ENCODE results near the gene CCR6. TPM values are rescaled to one million over a fixed set of nuclear protein-coding genes. Genes with fewer than 3 reads are reported as not detected.
"Not testable (repeated sequence)": the region's sequence is repeated elsewhere in the genome, so short reads cannot be mapped to it uniquely, and the experiment has no call there.

Gene CCR6
- total RNA-seq, 1 experiment from 2014 or later, result not detected

DNA sequence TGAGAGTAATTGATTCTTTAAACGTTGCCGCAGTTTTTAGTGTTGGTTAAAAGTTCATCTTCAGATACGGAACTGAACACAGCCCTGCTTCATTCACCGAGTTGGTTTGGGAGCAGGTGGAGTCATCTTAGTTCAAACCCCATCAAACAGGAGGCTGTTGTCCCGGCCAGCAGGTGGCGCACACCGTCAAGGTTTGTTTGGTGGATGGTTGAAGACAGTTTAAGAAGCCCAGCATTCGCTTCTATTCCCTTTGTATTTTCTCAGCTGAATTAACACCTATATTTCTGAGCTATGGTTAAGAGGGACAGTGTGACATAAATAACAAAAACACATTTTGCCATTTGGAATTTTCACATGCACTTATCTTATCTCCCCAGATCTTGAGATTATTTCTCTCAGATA, 60.0 kb downstream of the CCR6 start:
- not testable (repeated sequence) for H3K56ac ChIP-seq (ENCODE audit: insufficient read length, low read depth, low read length); H3K4me3 Mint-ChIP-seq; H2AK5ac ChIP-seq (ENCODE audit: insufficient read length, low read length); H4K8ac ChIP-seq (replicated peaks; ENCODE audit: insufficient read length, low read depth, low read length); H3K36me3 Mint-ChIP-seq (ENCODE audit: insufficient read depth in 1 of 3, low read depth in 3 of 3); H3K4me1 ChIP-seq (ENCODE audit: insufficient read depth, low read length); H3K9ac ChIP-seq (ENCODE audit: extremely low read depth, insufficient read length, low read length); H3K27me3 ChIP-seq (ENCODE audit: insufficient read depth, low read length); H3K9me3 ChIP-seq (ENCODE audit: control insufficient read depth, low read depth, low read length); DNase-seq; H3K79me1 ChIP-seq (ENCODE audit: insufficient read depth, low read depth, low read length, poor library complexity, severe bottlenecking); H3K9me3 Mint-ChIP-seq; H3K23ac ChIP-seq (ENCODE audit: insufficient read length, low read depth, low read length); H3K23me2 ChIP-seq (ENCODE audit: insufficient read length, low read depth, low read length, poor library complexity, severe bottlenecking); H4K91ac ChIP-seq (ENCODE audit: insufficient read length, low read depth, low read length); H4K5ac ChIP-seq (ENCODE audit: insufficient read length, low read depth, low read length); H3K27ac Mint-ChIP-seq; H2BK5ac ChIP-seq (ENCODE audit: insufficient read length, low read length); H2BK20ac ChIP-seq (ENCODE audit: low read depth, low read length, poor library complexity, severe bottlenecking); H3K4ac ChIP-seq (ENCODE audit: low read depth, low read length); H2BK12ac ChIP-seq (ENCODE audit: insufficient read length, low read depth, low read length); H4K20me1 ChIP-seq (ENCODE audit: control insufficient read depth, insufficient read depth, insufficient read length); H3K27me3 Mint-ChIP-seq (ENCODE audit: low read depth); H3K27ac ChIP-seq (ENCODE audit: insufficient read length, low read depth, low read length); H2BK120ac ChIP-seq (ENCODE audit: low read depth, low read length, poor library complexity, severe bottlenecking); H3K4me1 Mint-ChIP-seq; H3K14ac ChIP-seq (ENCODE audit: insufficient read depth, low read length); H3T11ph ChIP-seq (ENCODE audit: low read length); H2BK15ac ChIP-seq (ENCODE audit: low read depth, low read length); H2AFZ ChIP-seq (ENCODE audit: low read length); H3K18ac ChIP-seq (ENCODE audit: insufficient read length, low read depth, low read length); H3K79me2 ChIP-seq (ENCODE audit: insufficient read depth, low read length); H3K4me2 ChIP-seq (ENCODE audit: insufficient read depth, insufficient read length, low read length)
- no CpG with 5 or more reads among the region's 8 CpGs for WGBS (ENCODE audit: extremely low coverage, insufficient read length, low lambda C conversion rate)

DNA sequence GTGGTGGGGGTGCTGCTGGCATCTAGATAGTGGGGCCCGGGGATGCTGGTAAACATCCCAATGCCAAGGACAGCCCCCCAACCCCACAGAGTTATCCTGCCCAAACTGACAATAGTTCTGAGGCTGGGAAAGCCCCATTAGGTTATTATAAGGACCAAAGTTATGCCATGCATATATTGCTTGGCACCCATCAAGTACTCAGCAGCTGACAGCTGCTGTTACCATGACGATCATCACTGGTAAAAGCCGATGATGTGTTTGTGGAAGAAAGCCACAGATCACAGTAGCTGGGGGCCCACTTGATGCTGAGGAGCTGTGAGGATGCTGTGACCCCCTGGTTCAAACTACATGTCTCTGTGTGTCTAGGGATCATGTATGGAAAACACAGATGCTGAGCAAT, 62.2 kb downstream of the CCR6 start:
- not testable (repeated sequence) for H3K18ac ChIP-seq (ENCODE audit: insufficient read length, low read depth, low read length); H3K79me1 ChIP-seq (ENCODE audit: insufficient read depth, low read depth, low read length, poor library complexity, severe bottlenecking); H2AK5ac ChIP-seq (ENCODE audit: insufficient read length, low read length); DNase-seq; H3K9me3 Mint-ChIP-seq; H3K4ac ChIP-seq (ENCODE audit: low read depth, low read length); H2BK5ac ChIP-seq (ENCODE audit: insufficient read length, low read length); H3K4me1 ChIP-seq (ENCODE audit: insufficient read depth, low read length); H3K56ac ChIP-seq (ENCODE audit: insufficient read length, low read depth, low read length); H4K8ac ChIP-seq (replicated peaks; ENCODE audit: insufficient read length, low read depth, low read length); H3K4me1 Mint-ChIP-seq; H2BK12ac ChIP-seq (ENCODE audit: insufficient read length, low read depth, low read length); H3K9ac ChIP-seq (ENCODE audit: extremely low read depth, insufficient read length, low read length); H4K20me1 ChIP-seq (ENCODE audit: control insufficient read depth, insufficient read depth, insufficient read length); H3K23me2 ChIP-seq (ENCODE audit: insufficient read length, low read depth, low read length, poor library complexity, severe bottlenecking); H2BK120ac ChIP-seq (ENCODE audit: low read depth, low read length, poor library complexity, severe bottlenecking); H2BK20ac ChIP-seq (ENCODE audit: low read depth, low read length, poor library complexity, severe bottlenecking); H3K79me2 ChIP-seq (ENCODE audit: insufficient read depth, low read length); H2BK15ac ChIP-seq (ENCODE audit: low read depth, low read length); H2AFZ ChIP-seq (ENCODE audit: low read length); H3K27me3 ChIP-seq (ENCODE audit: insufficient read depth, low read length); H3K23ac ChIP-seq (ENCODE audit: insufficient read length, low read depth, low read length); H3K27me3 Mint-ChIP-seq (ENCODE audit: low read depth); H3K9me3 ChIP-seq (ENCODE audit: control insufficient read depth, low read depth, low read length); H3K27ac ChIP-seq (ENCODE audit: insufficient read length, low read depth, low read length); H3T11ph ChIP-seq (ENCODE audit: low read length); H3K4me2 ChIP-seq (ENCODE audit: insufficient read depth, insufficient read length, low read length); H3K36me3 Mint-ChIP-seq (ENCODE audit: insufficient read depth in 1 of 3, low read depth in 3 of 3); H4K5ac ChIP-seq (ENCODE audit: insufficient read length, low read depth, low read length); H3K14ac ChIP-seq (ENCODE audit: insufficient read depth, low read length); H3K27ac Mint-ChIP-seq; H3K4me3 Mint-ChIP-seq; H4K91ac ChIP-seq (ENCODE audit: insufficient read length, low read depth, low read length)
- WGBS (ENCODE audit: extremely low coverage, insufficient read length, low lambda C conversion rate), result no CpG with 5 or more reads among the region's 3 CpGs
